Suprapubic skin (tissue), 4 donors: ENCODE results near the gene UHRF1. TPM values are rescaled to one million over a fixed set of nuclear protein-coding genes. Genes with fewer than 3 reads are reported as not detected.

Experiments used
- DNase-seq, 2 donors: peaks; one replicate each; pipeline ENCODE4 v3.0.0-alpha.2; 2019; ENCODE audit warnings: low spot score in 2 of 2
- H3K27ac ChIP-seq: fragments of 200-600 bp; sonication (generic); one replicate; pipeline ENCODE4 v1.5.1; 2019
- H3K27me3 ChIP-seq: fragments of 200-600 bp; sonication (generic); one replicate; pipeline ENCODE4 v1.5.1; 2019
- H3K36me3 ChIP-seq: fragments of 200-600 bp; sonication (generic); one replicate; pipeline ENCODE4 v1.5.1; 2019
- H3K4me1 ChIP-seq: fragments of 200-600 bp; sonication (generic); one replicate; pipeline ENCODE4 v1.5.1; 2019
- H3K4me3 ChIP-seq: fragments of 200-600 bp; sonication (generic); one replicate; pipeline ENCODE4 v1.5.1; 2019; ENCODE audit warnings: mild to moderate bottlenecking
- H3K9me3 ChIP-seq: fragments of 200-600 bp; sonication (generic); one replicate; pipeline ENCODE4 v1.5.1; 2019
- CTCF ChIP-seq, 2 donors: fragments of 200-600 bp in 1 of 2; fragments of 450-650 bp in 1 of 2; sonication (generic) in 1 of 2; IDR thresholded peaks; one replicate each; pipeline ENCODE4 v1.5.1; 2016 to 2019; ENCODE audit warnings: antibody characterized with exemption in 2 of 2, mild to moderate bottlenecking in 1 of 2, moderate library complexity in 1 of 2
- EP300 ChIP-seq: sonication (generic); formaldehyde crosslinking; IDR thresholded peaks from one replicate; pipeline ENCODE4 v1.6.1; 2017; ENCODE audit warnings: antibody characterized with exemption
- POLR2A ChIP-seq, 2 donors: fragments of 450-650 bp; IDR thresholded peaks; one replicate each; pipeline ENCODE4 v1.6.1; 2017; ENCODE audit warnings: antibody characterized with exemption in 2 of 2, mild to moderate bottlenecking in 2 of 2, moderate library complexity in 2 of 2
- POLR2AphosphoS5 ChIP-seq, 3 donors: sonication (generic); formaldehyde crosslinking; IDR thresholded peaks; one replicate each; pipeline ENCODE4 v1.6.1; 2017; ENCODE audit warnings: antibody characterized with exemption in 3 of 3
- WGBS: methylation state at CpG from one replicate; pipeline ENCODE4 v1.1.5; 2018; 5-methylcytosine and 5-hydroxymethylcytosine counted together
- total RNA-seq, 4 donors: library from RNA; depleted of rRNA; stranded (reverse); fragments of >200 nt; gene quantifications; one replicate each; pipeline ENCODE4 v1.1.0, GENCODE V29; 2016

The UHRF1 gene
- total RNA-seq, 4 donors from 2014 or later = 0.40 to 3.7 (median 2.8) TPM

GRCh38 chr19:5006201-5006600, 96.9 kb downstream of the UHRF1 start:
- Histone ChIP-seq H3K9me3 (no peaks in the 10 kb centered on the region), H3K27ac (no peak overlapping the region), H3K4me3 (no peak overlapping the region), H3K36me3 (no peaks in the 10 kb centered on the region), H3K4me1 (peaks cover 19% of the 10 kb centered on the region), H3K27me3 (no peaks in the 10 kb centered on the region)
- DNase-seq = no peak
- TF ChIP-seq EP300 = no peak
- no peak for TF ChIP-seq CTCF (IDR thresholded peaks at IDR 0.05)
- no peak for TF ChIP-seq POLR2A (IDR thresholded peaks at IDR 0.05)
- TF ChIP-seq POLR2AphosphoS5 (IDR thresholded peaks at IDR 0.05) = no peak
- whole genome bisulfite sequencing = 69% methylated on average over 10 of the region's 10 CpGs

GRCh38 chr19:5006821-5007220, 97.5 kb downstream of the UHRF1 start:
- H3K9me3 ChIP-seq = no peaks in the 10 kb centered on the region
- no peaks in the 10 kb centered on the region for H3K27me3 ChIP-seq
- H3K27ac ChIP-seq = no peak overlapping the region
- H3K36me3 ChIP-seq = peaks cover 3% of the 10 kb centered on the region
- peaks cover 20% of the 10 kb centered on the region for H3K4me1 ChIP-seq
- WGBS = 78% methylated on average over 7 of the region's 13 CpGs
- no peak for TF ChIP-seq EP300
- TF ChIP-seq POLR2AphosphoS5 (IDR thresholded peaks at IDR 0.05) = no peak
- no peak for TF ChIP-seq POLR2A (IDR thresholded peaks at IDR 0.05)
- TF ChIP-seq CTCF (IDR thresholded peaks at IDR 0.05) = no peak
- no peak for DNase-seq
- H3K4me3 ChIP-seq = no peak overlapping the region

Other genes with a start within 250 kb of the UHRF1 start
- gene MYDGF, start 239.2 kb upstream of the UHRF1 start, total RNA-seq = 10 to 100 TPM; 17.5 to 43.6 (median 28.3) TPM
- 100 to 1,000 TPM in 2 of 4 donors, 10 to 100 TPM in 2; 51.2 to 126 (median 84.1) TPM for gene DPP9, start 185.7 kb upstream of the UHRF1 start, total RNA-seq
- 10 to 100 TPM; 29.6 to 51.8 (median 41.1) TPM for gene FEM1A, start 117.8 kb upstream of the UHRF1 start, total RNA-seq
- gene TICAM1, start 77.8 kb upstream of the UHRF1 start, total RNA-seq = 10 to 100 TPM; 16.5 to 28.3 (median 20.3) TPM
- 10 to 100 TPM; 52.4 to 74.9 (median 65.5) TPM for gene PLIN3, start 41.8 kb upstream of the UHRF1 start, total RNA-seq
- under 1 TPM in 1 of 4 donors, not detected in 3; 0.48 TPM for gene ARRDC5, start 6.6 kb upstream of the UHRF1 start, total RNA-seq
- gene KDM4B, start 59.6 kb downstream of the UHRF1 start, total RNA-seq = 10 to 100 TPM; 34.2 to 82.7 (median 48.7) TPM